BJ (cell line): ENCODE measurements around the gene SUPT4H1. TPM values are rescaled to one million over a fixed set of nuclear protein-coding genes. Genes with fewer than 3 reads are reported as not detected.

Experiments
- CTCF ChIA-PET: fragments of 350-600 bp; formaldehyde crosslinking; extraction: SDS; loops from one replicate; lab custom pipeline; 2021; ENCODE audit warnings: antibody characterized with exemption, inconsistent platforms; lab: Yijun Ruan, JAX
- POLR2A ChIA-PET: fragments of 300-600 bp; sonication (Branson Sonifier 250); formaldehyde crosslinking; extraction: SDS; loops from one replicate; lab custom pipeline; 2021; ENCODE audit warnings: antibody characterized with exemption; lab: Charles Lee
- DNase-seq: peaks from one replicate; pipeline ENCODE4 v3.0.0-alpha.2; 2011; ENCODE audit warnings: low read depth
- H3K27me3 ChIP-seq: 2 replicates; pipeline ENCODE4 v1.6.0; 2011; ENCODE audit warnings: low read length; ENCODE audit not compliant: control insufficient read depth, insufficient read depth
- H3K36me3 ChIP-seq: 2 replicates; pipeline ENCODE4 v1.5.1; 2011; ENCODE audit warnings: low read length; ENCODE audit not compliant: control insufficient read depth, insufficient read depth
- H3K4me3 ChIP-seq: 2 replicates; pipeline ENCODE4 v1.5.1; 2011; ENCODE audit warnings: low read depth, mild to moderate bottlenecking, control low read depth, low read length
- CTCF ChIP-seq: IDR thresholded peaks from 2 replicates; pipeline ENCODE4 v1.5.1; 2011; ENCODE audit warnings: low read depth, mild to moderate bottlenecking, control low read depth, inconsistent platforms, low read length, moderate library complexity; ENCODE audit not compliant: insufficient read depth
- polyA plus RNA-seq: library from polyadenylated mRNA; depleted of rRNA; stranded (reverse); fragments of >200 nt; gene quantifications from 2 replicates; pipeline ENCODE4 v1.2.3, GENCODE V29; 2011

The SUPT4H1 gene
- polyA plus RNA-seq, 1 experiment, result 145 TPM

GRCh38 chr17:58335061-58335731 lies 16.8 kb downstream of the SUPT4H1 start:
- H3K27me3 ChIP-seq, result no peaks in the 10 kb centered on the region
- TF ChIP-seq CTCF, result no peak
- DNase-seq, result no peak
- ChIA-PET POLR2A (no interaction called here), CTCF (interaction anchor here (1.2 to 2.4 kb wide), 2 partner anchors 18 to 82 kb away, joined by 3 to 8 read pairs; partner anchors contain the start of gene RNF43)
- H3K4me3 ChIP-seq, result no peak overlapping the region
- H3K36me3 ChIP-seq, result no peaks in the 10 kb centered on the region

GRCh38 chr17:58334661-58335060 lies 17.3 kb downstream of the SUPT4H1 start:
- no peak for DNase-seq
- ChIA-PET POLR2A (no interaction called here), CTCF (interaction anchor here (0.6 to 2.4 kb wide), 3 partner anchors 17 to 442 kb away, joined by 3 to 8 read pairs (median 3); partner anchors contain the start of gene RNF43)
- TF ChIP-seq CTCF, result no peak
- no peaks in the 10 kb centered on the region for H3K27me3 ChIP-seq
- H3K4me3 ChIP-seq, result no peak overlapping the region
- no peaks in the 10 kb centered on the region for H3K36me3 ChIP-seq

GRCh38 chr17:58334256-58334655 lies 17.7 kb downstream of the SUPT4H1 start:
- Histone ChIP-seq H3K4me3 (no peak overlapping the region), H3K27me3 (no peaks in the 10 kb centered on the region), H3K36me3 (no peaks in the 10 kb centered on the region)
- no peak for TF ChIP-seq CTCF
- ChIA-PET POLR2A (no interaction called here), CTCF (interaction anchor here (0.6 kb wide), 1 partner anchor 441 kb away, joined by 3 read pairs; no protein-coding TSS in a partner anchor)
- no peak for DNase-seq

- no peak for DNase-seq
- CTCF ChIA-PET, result no interaction called here
- no peak overlapping the region for H3K4me3 ChIP-seq
- H3K27me3 ChIP-seq, result no peaks in the 10 kb centered on the region
- POLR2A ChIA-PET, result no interaction called here
- no peak for TF ChIP-seq CTCF
- H3K36me3 ChIP-seq, result no peaks in the 10 kb centered on the region
Measured at GRCh38 chr17:58333736-58334207, 18.2 kb downstream of the SUPT4H1 start.

GRCh38 chr17:58332778-58333735 lies 18.9 kb downstream of the SUPT4H1 start:
- no peak for TF ChIP-seq CTCF
- no peak overlapping the region for H3K4me3 ChIP-seq
- POLR2A ChIA-PET, result no interaction called here
- CTCF ChIA-PET, result interaction anchor here (0.7 kb wide), 1 partner anchor 25 kb away, joined by 3 read pairs; no protein-coding TSS in a partner anchor
- no peaks in the 10 kb centered on the region for H3K36me3 ChIP-seq
- H3K27me3 ChIP-seq, result no peaks in the 10 kb centered on the region
- DNase-seq, result no peak
